DMS153 treated with DMSO at 0.1 percent for 48 hours (cell line): Measurements from ENCODE around the gene IL17RB.

ENCODE experiments used
- DNase-seq: peaks from one replicate; lab custom pipeline; 2025; ENCODE audit not compliant: unreplicated experiment; lab: John Stamatoyannopoulos, UW

Gene IL17RB

DNA sequence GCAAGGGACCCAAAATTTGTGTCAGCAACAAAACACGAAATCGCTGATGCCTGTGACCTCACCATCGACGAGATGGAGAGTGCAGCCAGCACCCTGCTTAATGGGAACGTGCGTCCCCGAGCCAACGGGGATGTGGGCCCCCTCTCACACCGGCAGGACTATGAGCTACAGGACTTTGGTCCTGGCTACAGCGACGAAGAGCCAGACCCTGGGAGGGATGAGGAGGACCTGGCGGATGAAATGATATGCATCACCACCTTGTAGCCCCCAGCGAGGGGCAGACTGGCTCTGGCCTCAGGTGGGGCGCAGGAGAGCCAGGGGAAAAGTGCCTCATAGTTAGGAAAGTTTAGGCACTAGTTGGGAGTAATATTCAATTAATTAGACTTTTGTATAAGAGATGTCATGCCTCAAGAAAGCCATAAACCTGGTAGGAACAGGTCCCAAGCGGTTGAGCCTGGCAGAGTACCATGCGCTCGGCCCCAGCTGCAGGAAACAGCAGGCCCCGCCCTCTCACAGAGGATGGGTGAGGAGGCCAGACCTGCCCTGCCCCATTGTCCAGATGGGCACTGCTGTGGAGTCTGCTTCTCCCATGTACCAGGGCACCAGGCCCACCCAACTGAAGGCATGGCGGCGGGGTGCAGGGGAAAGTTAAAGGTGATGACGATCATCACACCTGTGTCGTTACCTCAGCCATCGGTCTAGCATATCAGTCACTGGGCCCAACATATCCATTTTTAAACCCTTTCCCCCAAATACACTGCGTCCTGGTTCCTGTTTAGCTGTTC lies 35.0 kb upstream of the IL17RB start:
- DNase-seq, result no peak

DNA sequence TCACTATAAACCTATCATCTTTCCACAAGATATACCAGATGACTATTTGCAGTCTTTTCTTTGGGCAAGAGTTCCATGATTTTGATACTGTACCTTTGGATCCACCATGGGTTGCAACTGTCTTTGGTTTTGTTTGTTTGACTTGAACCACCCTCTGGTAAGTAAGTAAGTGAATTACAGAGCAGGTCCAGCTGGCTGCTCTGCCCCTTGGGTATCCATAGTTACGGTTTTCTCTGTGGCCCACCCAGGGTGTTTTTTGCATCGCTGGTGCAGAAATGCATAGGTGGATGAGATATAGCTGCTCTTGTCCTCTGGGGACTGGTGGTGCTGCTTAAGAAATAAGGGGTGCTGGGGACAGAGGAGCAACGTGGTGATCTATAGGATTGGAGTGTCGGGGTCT lies 33.9 kb upstream of the IL17RB start:
- DNase-seq, result no peak

DNA sequence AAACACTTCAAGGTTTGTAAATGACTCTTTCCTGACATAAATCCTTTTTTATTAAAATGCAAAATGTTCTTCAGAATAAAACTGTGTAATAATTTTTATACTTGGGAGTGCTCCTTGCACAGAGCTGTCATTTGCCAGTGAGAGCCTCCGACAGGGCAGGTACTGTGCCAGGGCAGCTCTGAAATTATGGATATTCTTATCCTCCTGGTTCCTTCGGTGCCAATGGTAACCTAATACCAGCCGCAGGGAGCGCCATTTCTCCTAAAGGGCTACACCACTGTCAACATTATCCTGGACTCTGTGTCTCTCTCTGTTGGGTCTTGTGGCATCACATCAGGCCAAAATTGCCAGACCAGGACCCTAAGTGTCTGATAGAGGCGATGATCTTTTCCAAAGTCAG lies 33.1 kb upstream of the IL17RB start:
- no peak for DNase-seq

DNA sequence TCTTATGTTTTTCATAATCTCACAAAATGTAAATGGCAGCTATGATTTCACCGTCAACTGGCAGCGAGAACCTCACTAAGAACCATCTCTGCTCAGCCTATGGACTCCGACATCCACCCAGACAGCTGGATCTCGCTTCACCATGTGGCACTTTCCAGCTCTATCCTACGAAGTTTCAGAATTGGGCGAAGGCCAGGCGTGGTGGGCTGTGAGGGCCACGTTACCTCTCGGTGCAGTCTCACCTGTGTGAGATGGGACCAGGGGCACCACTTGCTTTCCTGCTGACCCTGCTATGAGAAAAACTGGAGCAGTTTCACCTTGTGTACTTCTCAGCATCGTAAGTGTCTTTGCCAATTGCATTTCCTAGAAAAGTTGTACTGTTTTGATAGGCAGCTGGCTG lies 32.5 kb upstream of the IL17RB start:
- no peak for DNase-seq

DNA sequence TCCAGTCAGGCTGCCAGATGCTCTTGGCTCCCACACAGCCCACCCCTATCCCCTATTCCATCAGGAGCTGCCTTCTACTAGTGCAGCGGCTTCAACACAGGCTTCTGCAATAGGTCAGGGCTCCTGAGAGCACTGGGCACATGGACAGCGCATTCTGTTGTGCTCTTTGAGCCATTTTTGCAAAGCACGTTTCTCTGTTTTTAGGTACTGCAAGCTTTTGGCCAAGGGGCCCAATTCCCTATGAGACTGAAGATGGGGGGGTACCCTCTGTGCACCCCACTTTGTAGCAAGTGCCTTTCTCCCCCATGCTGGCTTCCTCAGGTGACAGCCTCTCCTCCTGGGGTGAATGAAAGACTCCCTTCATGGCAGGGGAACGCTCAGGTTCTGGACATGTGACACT lies 31.3 kb upstream of the IL17RB start:
- DNase-seq, result no peak

DNA sequence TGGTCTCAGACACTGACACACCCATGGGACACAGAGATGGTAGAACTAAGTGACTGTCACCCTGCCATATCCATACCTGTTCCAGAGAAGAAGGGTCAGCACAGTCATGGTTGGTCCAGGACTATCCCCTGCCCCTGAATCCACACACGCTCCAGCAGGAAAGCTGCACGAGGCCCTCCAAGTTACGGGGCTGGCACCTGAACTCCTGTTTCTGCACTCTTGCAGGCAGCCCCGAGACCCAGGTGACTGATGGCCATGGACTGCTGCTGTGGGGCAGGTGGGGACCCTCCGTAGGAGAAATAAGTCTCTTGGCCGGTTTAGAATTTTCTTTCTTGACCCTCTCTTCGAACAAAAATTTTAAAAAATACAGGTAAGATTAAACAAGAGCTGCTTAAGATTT lies 30.7 kb upstream of the IL17RB start:
- no peak for DNase-seq

DNA sequence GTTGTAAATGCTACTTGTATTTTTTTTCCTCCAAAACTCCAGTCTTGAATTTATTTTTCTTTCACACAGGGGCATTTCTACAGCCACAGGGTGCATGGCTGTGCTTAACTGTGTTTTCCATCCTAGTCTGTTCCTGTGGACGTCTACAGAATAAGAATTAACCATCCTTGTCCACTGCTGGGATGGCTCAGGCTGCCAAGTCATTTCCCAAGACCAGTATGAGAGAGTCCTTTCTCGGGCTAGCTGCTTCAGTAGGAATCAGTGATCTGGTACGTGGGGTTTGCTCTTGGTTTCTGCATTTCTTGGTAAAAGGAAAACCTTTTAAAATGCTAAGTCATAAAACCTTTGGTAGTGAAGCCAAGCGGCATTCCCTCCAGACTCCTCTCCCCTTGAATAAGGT lies 29.9 kb upstream of the IL17RB start:
- DNase-seq, result no peak

DNA sequence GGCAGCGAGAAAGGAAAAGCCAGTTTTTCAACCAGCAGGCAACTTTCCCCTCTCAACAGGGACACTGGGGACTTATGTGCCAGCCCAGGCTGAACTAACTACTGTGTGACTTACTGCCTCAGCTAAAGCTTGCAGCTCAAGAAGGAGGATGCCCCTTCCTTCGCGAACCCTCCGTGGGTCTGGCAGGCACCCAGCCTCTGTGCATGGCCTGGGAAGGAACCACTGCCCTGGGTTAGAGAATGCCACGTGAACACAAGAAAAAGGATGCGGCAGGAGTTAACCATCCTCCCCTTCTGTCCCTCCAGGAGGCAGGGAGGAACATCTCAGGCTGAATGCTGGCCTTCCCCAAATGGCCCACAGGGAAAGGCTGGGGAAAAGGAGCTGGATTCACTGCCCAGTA lies 29.2 kb upstream of the IL17RB start:
- DNase-seq, result no peak

DNA sequence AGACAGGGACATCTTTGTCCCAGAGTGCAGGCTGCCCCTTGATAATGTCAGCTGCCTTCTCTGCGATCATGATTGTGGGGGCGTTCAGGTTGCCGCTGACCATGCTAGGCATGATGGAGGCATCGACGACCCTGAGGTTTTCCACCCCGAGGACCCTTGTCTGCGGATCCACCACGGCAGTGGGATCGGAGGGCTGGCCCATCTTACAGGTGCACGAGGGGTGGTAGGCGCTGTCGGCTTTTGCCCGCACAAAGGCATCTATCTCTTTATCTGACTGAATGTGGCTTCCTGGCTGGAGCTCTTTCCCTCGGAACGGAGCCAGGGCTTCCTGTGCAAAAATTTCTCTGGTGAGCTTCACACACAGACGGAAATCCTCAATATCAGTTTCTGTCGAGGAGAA lies 28.6 kb upstream of the IL17RB start:
- DNase-seq, result no peak

DNA sequence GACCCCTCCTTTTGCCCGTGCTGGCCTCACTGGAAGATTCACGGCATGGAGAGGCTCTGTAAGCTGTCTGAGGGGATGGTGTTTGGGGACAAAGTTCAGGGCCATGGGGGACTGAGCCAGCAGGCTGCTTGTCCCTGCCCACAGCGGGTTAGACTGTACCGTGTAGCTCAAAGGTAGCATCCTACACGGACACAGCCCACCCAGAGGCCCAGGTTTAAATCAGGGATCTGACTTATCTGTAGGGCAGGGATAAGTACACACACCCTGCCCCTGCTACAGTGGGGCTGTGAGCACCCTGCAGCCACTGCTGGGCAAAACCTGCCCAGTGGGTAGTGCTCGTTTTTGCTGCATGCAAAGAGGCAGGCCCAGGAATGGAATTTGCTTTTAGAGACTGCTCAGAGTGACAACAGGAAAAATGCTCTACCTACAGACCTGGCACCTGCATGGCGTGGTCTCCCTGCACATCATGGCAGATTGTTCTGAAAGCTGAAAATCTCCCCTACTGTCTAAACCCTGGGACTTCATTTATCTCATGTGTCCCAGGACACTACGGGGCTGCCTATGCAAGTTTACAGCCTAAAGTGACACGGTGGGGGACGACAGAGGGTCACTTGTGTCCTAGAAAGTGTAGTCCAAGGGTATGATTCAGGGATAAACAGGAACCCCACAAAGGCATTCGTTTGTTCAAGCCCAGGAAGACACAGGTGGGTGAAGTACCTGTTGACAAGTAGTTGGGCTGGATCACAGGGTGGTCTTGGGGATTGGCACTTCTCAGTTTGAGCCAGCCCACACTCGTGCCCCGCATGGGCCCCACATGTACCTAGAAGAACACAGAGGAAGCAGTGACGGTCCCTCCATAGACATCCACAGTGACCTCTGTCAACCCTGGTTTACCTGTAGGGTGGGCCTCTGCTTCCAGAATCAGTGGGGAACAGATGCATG lies 27.9 kb upstream of the IL17RB start:
- no peak for DNase-seq

DNA sequence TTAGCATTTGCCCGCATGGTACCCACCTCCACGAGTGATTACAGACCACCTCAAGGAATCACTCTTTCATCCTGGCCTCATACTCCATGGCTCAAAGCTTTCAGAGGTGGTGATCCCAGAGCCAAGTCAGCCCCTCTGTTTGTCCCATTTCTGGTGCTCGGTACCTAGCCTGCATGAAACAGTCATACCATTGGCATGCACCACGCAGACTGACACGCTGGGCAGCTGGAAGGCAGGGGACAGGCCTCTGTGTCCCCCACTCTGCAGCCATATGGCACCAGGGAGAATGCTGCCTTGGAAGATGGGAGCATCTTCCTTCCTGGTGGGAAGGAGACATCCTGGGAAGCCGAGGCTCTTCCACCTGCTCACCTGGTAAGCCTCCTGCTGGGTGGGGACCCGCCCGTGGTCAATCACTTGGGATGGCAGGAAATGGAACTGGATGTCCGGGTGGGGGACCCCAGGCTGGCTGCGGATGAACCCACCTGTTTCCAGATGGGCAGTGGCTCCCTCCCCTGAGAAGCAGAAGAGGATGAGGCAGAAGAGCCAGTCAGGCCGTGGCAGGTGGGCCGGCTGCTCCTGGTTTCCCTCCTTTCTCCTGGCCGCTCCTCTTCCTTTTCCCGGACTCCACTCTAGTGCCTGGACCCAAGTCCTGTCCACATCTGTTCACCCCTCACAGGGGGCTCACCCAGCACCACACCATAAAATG lies 27.1 kb upstream of the IL17RB start:
- no peak for DNase-seq

DNA sequence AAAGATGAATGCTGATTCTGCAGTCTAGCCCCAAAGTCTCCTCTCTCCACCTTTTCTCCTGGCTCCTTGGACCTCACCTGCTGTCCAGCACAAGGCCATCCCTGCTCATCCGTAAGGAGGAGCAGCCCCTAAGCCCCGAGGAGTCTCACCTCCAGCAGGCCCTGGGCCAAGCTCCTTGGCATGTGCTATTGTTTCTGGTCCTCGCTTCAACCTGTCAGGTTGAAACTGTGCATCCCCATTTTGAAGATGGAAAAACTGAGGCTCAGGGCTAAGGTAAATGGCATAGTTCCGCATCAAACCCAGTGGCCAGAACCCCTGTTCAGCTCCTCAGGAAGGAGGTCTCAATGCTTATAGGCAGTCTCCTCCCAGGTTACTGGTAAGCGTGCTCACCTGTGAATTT lies 26.3 kb upstream of the IL17RB start:
- DNase-seq, result no peak

DNA sequence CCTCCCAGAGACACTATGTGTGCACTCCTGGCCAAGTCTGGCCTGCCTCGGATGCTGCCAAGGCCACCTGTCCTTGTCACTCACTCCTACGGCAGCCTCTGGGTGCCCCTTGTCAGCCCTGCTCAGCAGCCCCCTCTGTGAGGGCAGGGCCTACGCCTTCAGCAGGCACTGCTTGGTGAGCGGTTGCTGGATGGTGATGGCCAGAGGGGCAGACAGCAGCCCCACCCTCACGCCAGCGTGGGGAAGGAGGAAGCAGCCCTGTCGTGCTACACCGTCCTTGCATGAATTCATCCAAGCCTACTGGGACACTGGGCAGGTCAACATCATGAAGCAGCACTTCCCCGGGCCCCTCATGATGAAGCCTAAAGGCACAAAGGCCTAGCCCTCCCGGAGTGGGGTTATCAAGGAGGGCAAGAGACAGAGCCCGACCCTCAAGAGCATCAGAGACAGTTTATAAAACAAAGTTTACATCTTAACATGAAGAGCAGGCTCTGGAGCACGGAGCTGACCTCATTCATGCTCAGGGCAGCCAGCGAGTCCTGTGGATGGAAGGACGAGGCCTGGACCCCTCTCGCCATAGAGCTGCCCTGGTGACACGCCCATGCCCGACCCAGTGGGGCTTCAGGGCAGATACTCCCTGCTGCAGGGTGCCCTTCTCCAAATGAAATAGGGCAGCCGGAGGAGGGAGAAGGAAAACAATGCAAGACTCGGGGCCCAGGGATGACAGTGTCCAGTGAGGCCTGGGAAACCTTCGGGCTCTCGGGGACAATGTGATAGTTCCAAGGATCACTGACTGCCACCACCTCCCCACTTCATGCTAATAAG lies 25.4 kb upstream of the IL17RB start:
- DNase-seq, result no peak

DNA sequence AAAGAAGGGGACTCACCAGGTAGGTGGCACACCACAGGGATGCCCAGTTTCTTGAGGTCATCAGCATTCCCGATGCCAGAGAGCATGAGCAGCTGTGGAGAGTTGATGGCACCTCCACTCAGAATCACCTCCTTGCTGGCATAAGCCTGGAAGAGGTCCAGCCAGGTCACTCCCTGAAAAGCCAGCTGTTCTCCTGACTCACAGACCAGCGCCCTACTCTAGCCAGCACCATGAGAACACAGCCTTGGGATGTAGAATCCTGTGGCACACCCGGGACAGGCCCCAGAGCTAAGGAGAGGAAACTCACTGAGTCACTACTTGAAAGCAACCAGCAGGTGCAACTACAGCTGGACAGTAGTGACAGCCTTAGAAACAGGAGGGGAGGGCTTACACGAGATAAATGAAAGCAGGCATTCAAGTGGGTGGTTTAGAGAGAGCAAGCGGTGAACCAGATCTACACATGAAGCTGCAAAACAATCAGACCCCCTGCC lies 24.7 kb upstream of the IL17RB start:
- no peak for DNase-seq

DNA sequence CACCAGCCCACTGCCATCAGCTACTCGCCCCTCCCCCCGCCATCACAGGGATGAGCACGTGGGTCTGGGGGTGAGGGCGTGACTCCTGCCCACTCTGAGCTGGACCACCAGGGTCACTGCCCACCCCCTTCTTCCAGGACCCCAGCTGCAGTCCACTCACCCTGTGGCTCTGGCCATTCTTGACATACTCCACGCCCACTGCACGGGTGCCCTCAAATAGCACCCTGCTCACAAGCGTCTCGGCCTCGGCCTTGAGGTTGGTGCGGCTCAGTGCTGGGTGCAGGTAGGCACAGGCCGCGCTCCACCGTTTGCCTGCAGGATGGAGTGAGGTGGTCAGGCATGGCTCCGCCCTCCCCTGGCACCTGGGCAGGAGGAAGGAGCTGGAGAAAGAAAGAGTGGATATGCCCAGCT lies 24.0 kb upstream of the IL17RB start:
- DNase-seq, result no peak

DNA sequence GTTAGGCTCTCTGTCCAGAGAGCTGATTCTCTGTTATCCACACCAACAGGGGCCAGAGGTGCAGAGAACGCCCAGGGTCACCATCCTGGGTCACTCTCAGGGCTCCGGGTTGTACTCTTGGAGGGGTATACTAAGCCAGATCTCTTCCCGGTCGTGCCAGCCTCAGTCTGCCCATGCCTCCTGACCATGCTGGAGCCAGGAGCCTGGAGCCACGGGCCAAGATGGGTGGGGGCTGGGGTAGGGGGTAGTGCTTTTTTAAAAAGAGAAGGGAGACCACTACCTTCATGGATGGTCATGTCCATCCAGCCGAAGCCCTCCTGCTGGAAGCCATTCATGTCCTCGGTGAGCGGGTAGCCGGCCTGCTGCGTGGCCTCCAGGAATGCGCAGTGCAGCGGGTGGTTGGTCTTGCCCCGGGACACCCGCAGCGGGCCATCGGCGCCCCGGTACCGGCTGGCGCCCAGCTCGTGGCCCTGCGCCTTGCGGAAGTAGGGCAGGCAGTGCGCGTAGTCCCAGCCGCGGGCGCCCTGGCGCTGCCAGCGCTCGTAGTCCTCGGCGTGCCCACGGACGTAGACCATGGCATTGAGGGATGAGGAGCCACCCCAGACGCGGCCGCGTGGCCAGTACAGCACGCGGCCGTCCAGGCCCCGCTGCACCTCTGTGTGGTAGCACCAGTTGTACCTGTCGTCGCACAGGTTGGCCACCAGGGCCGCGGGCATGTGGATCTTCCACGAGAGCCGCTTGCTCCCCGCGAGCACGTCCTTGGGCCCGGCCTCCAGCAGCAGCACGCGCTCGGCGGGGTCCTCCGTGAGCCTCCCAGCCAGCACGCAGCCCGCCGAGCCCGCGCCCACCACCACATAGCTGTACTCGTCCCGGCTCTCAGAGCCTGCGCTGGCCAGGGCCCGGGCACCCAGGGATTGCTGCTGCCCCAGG lies 23.1 kb upstream of the IL17RB start:
- DNase-seq, result no peak

DNA sequence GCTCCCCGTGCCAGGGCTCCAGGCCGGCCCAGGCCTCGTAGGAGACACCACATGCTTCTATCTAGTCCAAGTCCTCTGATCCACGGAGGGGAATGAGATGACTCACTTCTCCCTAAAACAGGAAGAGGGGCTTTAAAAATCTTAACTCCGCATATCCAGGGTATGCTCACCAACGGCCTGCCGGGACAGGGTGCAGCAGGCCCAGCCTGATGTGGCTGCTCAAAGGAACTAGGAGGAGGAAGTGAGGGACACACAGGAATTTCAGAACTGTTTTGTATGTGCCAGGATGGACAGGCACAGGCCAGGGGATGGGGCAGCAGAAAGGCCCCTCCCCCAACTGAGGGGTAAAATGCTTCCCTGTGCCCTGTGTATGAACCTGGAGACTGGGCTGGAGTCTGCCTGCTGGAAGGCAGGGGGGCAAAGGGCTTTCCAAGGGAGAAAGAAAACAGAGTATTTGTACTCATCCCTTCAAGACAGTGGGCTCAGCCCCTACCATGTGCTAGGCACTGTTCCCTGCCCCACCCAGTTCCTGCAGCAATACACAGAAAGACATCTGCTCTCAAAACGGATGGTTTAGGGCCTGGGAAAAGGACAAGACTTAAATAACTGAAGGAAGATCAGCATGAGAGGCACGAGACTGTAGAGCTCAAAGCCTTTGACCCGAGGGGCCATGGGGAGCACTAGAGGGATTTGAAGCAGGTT lies 22.3 kb upstream of the IL17RB start:
- DNase-seq, result no peak

DNA sequence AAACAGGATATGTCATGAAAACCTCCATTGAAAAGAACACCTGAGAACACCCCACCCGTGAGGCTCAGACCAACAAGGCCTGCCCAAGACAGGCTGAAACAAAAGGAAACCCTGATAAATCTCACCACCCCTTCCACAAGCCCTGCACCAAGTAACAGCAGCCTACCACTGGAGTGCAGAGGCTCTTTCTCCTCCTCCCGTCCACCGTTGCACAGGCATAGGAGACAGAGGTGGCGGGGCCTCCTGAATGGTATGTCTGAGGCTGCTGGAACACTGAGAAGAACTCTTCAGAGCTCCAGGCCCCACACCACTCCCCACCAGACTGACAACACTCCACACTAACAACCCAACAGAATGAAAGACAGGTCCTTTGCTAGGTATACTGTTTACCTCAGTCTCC lies 21.6 kb upstream of the IL17RB start:
- DNase-seq, result no peak

DNA sequence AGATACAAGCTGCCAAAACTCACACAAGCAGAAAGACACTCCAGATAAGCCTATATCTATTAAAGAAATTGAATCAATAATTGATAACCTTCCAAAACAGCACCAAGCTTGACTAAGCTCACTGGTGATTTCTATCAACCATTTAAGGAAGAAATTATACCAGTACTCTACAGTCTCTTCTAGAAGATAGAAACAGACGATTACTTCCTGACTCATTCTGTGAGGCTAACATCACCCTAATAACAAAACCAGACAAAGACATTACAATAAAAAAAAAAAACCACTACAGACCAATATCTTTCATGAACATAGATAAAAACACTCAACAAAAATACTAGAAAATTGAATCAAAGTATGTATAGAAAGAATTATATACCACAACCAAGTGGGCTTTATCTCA lies 20.3 kb upstream of the IL17RB start:
- no peak for DNase-seq
